ENCODE results near the gene CELSR1.

DNA sequence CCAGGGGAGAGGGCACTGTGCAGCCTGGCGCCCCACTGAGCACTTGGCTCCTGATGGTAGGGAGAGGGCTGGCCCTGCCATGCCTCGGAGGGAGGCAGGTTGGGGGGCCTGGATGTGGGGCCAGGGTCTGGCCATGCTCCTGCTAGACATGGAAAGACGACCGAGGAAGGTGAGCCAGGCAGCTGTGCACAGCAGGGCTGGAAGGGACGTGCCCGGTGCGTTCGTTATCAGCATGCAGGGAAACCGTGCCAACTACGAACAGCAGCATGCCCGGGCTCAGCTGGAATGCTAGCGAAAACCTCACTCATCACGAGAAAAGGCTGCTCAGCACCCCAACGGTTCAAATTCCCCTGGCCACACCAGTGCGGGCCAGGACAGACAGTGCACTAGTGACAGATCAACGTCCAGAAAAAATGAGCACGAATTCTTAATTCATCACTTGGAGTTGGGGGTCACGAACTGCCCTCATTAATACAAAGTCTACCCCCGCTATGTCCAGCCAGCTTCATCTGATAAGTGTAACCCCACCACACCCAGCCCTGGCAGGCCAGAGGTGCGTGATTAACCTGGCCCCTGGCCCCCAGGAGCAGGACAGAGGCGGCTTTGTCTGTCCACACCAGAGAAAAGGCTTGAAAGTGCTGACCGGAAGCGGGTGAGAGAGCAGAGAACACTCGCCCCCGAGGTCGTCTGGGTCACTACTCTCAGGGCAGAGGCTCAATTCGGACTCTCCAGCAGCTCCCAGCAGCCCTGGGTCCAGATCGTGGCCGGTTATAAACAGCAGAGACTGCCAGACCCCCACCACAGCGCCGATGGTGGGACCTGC lies 84.2 kb downstream of the CELSR1 start:
- no peak for TF ChIP-seq CTCF (IDR thresholded peaks at IDR 0.05; ENCODE audit: low read depth, low read length)
- no peak for TF ChIP-seq EZH2phosphoT487 (IDR thresholded peaks at IDR 0.05; ENCODE audit: low read depth)

Data from OCI-LY3 (cell line).